Measurements from ENCODE around the gene EIPR1.
"Not testable (repeated sequence)": the region's sequence is repeated elsewhere in the genome, so short reads cannot be mapped to it uniquely, and the experiment has no call there.

EIPR1 gene

DNA sequence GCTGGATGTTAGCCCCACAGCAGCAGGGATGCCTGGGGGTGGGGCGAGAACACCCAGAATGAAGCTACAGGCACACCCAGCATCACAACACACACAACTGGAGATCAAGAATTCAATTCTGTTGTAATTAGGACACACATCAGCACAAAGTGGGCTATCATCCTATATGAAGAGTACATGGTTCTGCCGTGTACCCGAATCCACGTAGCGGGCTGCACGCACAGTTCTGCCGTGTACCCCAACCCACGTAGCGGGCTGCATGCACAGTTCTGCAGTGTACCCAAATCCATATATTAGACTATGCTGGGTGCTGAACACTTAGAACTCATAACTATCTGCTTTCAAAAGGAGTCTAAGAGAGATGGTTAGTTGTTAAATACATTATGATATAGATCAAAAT lies 86.5 kb downstream of the EIPR1 start:
- H3K9ac ChIP-seq (ENCODE audit: insufficient read length, low read depth) = no peak overlapping the region
- no peak overlapping the region for H3K4me3 ChIP-seq (ENCODE audit: insufficient read length, low read depth)
- no peak for TF ChIP-seq YY1 (IDR thresholded peaks at IDR 0.05; ENCODE audit: insufficient read depth, insufficient read length)
- no peak for TF ChIP-seq ZNF274 (IDR thresholded peaks at IDR 0.05; ENCODE audit: low read depth, low read length)
- TF ChIP-seq SUZ12 (IDR thresholded peaks at IDR 0.05; ENCODE audit: extremely low read depth, insufficient read depth, insufficient read length) = no peak
- DNase-seq (ENCODE audit: low read depth, low spot score) = no peak
- no peaks in the 10 kb centered on the region for H3K27me3 ChIP-seq (ENCODE audit: insufficient read depth, insufficient read length)
- H3K4me1 ChIP-seq (ENCODE audit: insufficient read depth, insufficient read length) = peaks cover 3% of the 10 kb centered on the region
- H3K36me3 ChIP-seq (ENCODE audit: insufficient read depth, insufficient read length, low read length) = peaks cover 2% of the 10 kb centered on the region
- H3K9me3 ChIP-seq (ENCODE audit: insufficient read depth, low read length) = no peaks in the 10 kb centered on the region

DNA sequence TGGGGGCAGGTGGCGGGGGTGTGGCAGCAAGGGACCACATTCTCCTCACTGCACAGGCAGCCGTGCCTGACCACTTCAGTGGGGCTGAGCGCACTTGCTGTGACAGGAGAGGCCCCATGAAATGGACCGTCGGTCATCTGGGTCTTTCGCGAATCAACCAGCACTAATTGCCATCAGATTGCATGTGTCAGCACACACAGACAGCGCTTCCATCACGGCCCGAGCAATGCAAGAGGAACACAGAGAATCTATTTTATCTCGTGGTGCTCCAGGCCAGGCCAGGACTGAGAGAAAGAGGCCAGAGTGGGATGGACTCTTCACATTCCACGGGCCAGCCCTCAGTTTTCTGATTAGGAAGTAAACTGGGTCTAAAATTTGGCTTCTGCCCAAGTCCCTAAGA lies 87.0 kb downstream of the EIPR1 start:
- Histone ChIP-seq H3K36me3 (ENCODE audit: insufficient read depth, insufficient read length, low read length) (peaks cover 2% of the 10 kb centered on the region), H3K9ac (ENCODE audit: insufficient read length, low read depth) (no peak overlapping the region), H3K4me1 (ENCODE audit: insufficient read depth, insufficient read length) (peaks cover 3% of the 10 kb centered on the region), H3K27me3 (ENCODE audit: insufficient read depth, insufficient read length) (no peaks in the 10 kb centered on the region), H3K4me3 (ENCODE audit: insufficient read length, low read depth) (no peak overlapping the region), H3K9me3 (ENCODE audit: insufficient read depth, low read length) (no peaks in the 10 kb centered on the region)
- no peak for DNase-seq (ENCODE audit: low read depth, low spot score)
- TF ChIP-seq ZNF274 (IDR thresholded peaks at IDR 0.05; ENCODE audit: low read depth, low read length) (no peak), YY1 (IDR thresholded peaks at IDR 0.05; ENCODE audit: insufficient read depth, insufficient read length) (no peak), SUZ12 (IDR thresholded peaks at IDR 0.05; ENCODE audit: extremely low read depth, insufficient read depth, insufficient read length) (no peak)

GRCh38 chr2:3289971-3290370 lies 87.6 kb downstream of the EIPR1 start:
- Histone ChIP-seq H3K9ac (ENCODE audit: insufficient read length, low read depth) (no peak overlapping the region), H3K9me3 (ENCODE audit: insufficient read depth, low read length) (no peaks in the 10 kb centered on the region), H3K36me3 (ENCODE audit: insufficient read depth, insufficient read length, low read length) (peaks cover 2% of the 10 kb centered on the region), H3K27me3 (ENCODE audit: insufficient read depth, insufficient read length) (no peaks in the 10 kb centered on the region), H3K4me1 (ENCODE audit: insufficient read depth, insufficient read length) (peaks cover 3% of the 10 kb centered on the region), H3K4me3 (ENCODE audit: insufficient read length, low read depth) (no peak overlapping the region)
- DNase-seq (ENCODE audit: low read depth, low spot score) = no peak
- TF ChIP-seq YY1 (IDR thresholded peaks at IDR 0.05; ENCODE audit: insufficient read depth, insufficient read length) (no peak), SUZ12 (IDR thresholded peaks at IDR 0.05; ENCODE audit: extremely low read depth, insufficient read depth, insufficient read length) (no peak)

DNA sequence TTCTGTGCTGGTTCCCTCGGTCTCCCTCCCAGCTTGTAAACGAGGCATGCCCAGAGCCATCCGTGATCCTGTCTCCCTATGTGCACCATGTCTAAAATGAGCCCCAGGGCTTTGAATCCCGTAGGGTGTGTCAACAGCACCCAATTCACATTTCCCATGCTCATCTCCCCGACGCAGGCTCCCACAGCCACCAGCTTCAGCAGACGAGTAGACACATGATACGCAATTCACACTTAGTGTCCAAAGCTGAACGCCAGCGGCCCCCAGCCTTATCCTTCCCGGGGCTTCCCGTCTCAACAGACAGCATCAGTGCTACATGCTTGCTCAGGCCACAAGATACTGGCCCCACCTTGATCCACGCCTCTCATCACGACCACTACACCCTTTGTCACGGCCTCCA lies 88.1 kb downstream of the EIPR1 start:
- H3K36me3 ChIP-seq (ENCODE audit: insufficient read depth, insufficient read length, low read length) = peaks cover 2% of the 10 kb centered on the region
- no peak overlapping the region for H3K4me3 ChIP-seq (ENCODE audit: insufficient read length, low read depth)
- TF ChIP-seq YY1 (IDR thresholded peaks at IDR 0.05; ENCODE audit: insufficient read depth, insufficient read length) = no peak
- no peak for TF ChIP-seq ZNF274 (IDR thresholded peaks at IDR 0.05; ENCODE audit: low read depth, low read length)
- no peak for TF ChIP-seq SUZ12 (IDR thresholded peaks at IDR 0.05; ENCODE audit: extremely low read depth, insufficient read depth, insufficient read length)
- no peaks in the 10 kb centered on the region for H3K9me3 ChIP-seq (ENCODE audit: insufficient read depth, low read length)
- no peak for DNase-seq (ENCODE audit: low read depth, low spot score)
- H3K9ac ChIP-seq (ENCODE audit: insufficient read length, low read depth) = no peak overlapping the region
- H3K4me1 ChIP-seq (ENCODE audit: insufficient read depth, insufficient read length) = peaks cover 3% of the 10 kb centered on the region
- no peaks in the 10 kb centered on the region for H3K27me3 ChIP-seq (ENCODE audit: insufficient read depth, insufficient read length)

GRCh38 chr2:3289171-3289515 lies 88.5 kb downstream of the EIPR1 start:
- Histone ChIP-seq H3K9ac (ENCODE audit: insufficient read length, low read depth) (no peak overlapping the region), H3K36me3 (ENCODE audit: insufficient read depth, insufficient read length, low read length) (peaks cover 2% of the 10 kb centered on the region), H3K9me3 (ENCODE audit: insufficient read depth, low read length) (no peaks in the 10 kb centered on the region), H3K4me1 (ENCODE audit: insufficient read depth, insufficient read length) (peaks cover 3% of the 10 kb centered on the region), H3K27me3 (ENCODE audit: insufficient read depth, insufficient read length) (no peaks in the 10 kb centered on the region), H3K4me3 (ENCODE audit: insufficient read length, low read depth) (no peak overlapping the region)
- DNase-seq (ENCODE audit: low read depth, low spot score) = no peak
- no peak for TF ChIP-seq ZNF274 (IDR thresholded peaks at IDR 0.05; ENCODE audit: low read depth, low read length)

DNA sequence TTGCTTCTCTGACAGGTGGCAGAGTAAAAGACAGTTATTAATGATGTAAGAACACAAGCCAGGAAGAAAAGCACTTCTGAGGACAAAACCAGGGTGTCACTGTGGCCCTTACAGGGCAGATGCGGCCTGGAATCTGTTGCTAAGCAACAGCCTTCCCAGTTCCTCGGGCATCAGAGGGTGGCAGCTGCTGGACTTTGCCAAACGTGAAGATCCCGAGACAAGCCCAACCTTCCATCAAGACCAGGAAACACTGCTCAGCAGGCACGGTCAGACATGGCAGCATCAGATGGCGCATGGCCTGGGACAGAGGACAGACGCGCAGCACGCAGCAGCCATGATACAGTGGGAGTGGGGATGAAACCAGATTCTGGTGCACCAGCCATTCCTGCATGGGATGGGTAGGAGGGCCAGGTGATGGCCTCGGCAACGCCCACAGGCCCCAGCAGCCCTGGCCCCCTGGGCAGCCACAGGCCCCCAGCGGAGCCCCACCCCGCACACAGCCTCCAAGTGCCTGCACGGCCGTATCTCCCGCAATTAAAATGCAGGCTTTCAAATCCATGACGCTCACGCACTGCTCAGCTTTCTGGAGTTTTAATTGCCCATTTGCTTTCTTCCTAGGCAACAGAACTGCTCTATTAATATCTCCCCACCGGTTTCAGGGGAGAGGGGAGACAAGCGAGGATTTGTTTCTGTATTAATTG lies 89.0 kb downstream of the EIPR1 start:
- no peak overlapping the region for H3K9ac ChIP-seq (ENCODE audit: insufficient read length, low read depth)
- no peak for TF ChIP-seq SUZ12 (IDR thresholded peaks at IDR 0.05; ENCODE audit: extremely low read depth, insufficient read depth, insufficient read length)
- TF ChIP-seq ZNF274 (IDR thresholded peaks at IDR 0.05; ENCODE audit: low read depth, low read length) = no peak
- TF ChIP-seq YY1 (IDR thresholded peaks at IDR 0.05; ENCODE audit: insufficient read depth, insufficient read length) = no peak
- no peaks in the 10 kb centered on the region for H3K27me3 ChIP-seq (ENCODE audit: insufficient read depth, insufficient read length)
- no peak overlapping the region for H3K4me3 ChIP-seq (ENCODE audit: insufficient read length, low read depth)
- DNase-seq (ENCODE audit: low read depth, low spot score) = no peak
- no peaks in the 10 kb centered on the region for H3K9me3 ChIP-seq (ENCODE audit: insufficient read depth, low read length)
- peaks cover 2% of the 10 kb centered on the region for H3K36me3 ChIP-seq (ENCODE audit: insufficient read depth, insufficient read length, low read length)
- H3K4me1 ChIP-seq (ENCODE audit: insufficient read depth, insufficient read length) = peaks cover 3% of the 10 kb centered on the region

DNA sequence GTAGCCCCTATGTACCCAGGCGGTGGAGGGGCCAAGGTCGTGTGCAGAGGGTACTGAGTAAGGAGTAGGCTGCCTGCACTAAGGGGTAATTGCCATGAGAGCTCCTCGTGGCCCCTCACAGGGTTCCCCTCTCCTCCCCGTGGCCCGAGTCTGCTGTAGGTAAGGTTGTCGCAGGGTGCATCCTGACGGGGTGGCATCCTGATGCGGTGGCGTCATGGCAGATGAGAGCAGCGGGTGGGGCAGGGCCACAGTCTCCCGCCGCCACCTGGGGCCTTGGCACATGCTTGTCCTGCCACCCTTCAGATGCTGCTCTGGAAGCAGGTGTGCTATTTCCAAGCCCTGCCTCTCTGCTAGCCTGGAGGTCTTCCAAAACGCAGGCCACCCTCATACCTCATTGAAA lies 89.7 kb downstream of the EIPR1 start:
- Histone ChIP-seq H3K27me3 (ENCODE audit: insufficient read depth, insufficient read length) (no peaks in the 10 kb centered on the region), H3K9ac (ENCODE audit: insufficient read length, low read depth) (no peak overlapping the region), H3K4me1 (ENCODE audit: insufficient read depth, insufficient read length) (peaks cover 3% of the 10 kb centered on the region), H3K9me3 (ENCODE audit: insufficient read depth, low read length) (no peaks in the 10 kb centered on the region), H3K36me3 (ENCODE audit: insufficient read depth, insufficient read length, low read length) (peaks cover 2% of the 10 kb centered on the region), H3K4me3 (ENCODE audit: insufficient read length, low read depth) (no peak overlapping the region)
- no peak for DNase-seq (ENCODE audit: low read depth, low spot score)
- TF ChIP-seq ZNF274 (IDR thresholded peaks at IDR 0.05; ENCODE audit: low read depth, low read length) (no peak), YY1 (IDR thresholded peaks at IDR 0.05; ENCODE audit: insufficient read depth, insufficient read length) (no peak), SUZ12 (IDR thresholded peaks at IDR 0.05; ENCODE audit: extremely low read depth, insufficient read depth, insufficient read length) (no peak)

GRCh38 chr2:3286646-3287036 lies 91.0 kb downstream of the EIPR1 start:
- H3K9me3 ChIP-seq (ENCODE audit: insufficient read depth, low read length); H3K4me1 ChIP-seq (ENCODE audit: insufficient read depth, insufficient read length); H3K36me3 ChIP-seq (ENCODE audit: insufficient read depth, insufficient read length, low read length); DNase-seq (ENCODE audit: low read depth, low spot score); H3K4me3 ChIP-seq (ENCODE audit: insufficient read length, low read depth); H3K27me3 ChIP-seq (ENCODE audit: insufficient read depth, insufficient read length); H3K9ac ChIP-seq (ENCODE audit: insufficient read length, low read depth): not testable (repeated sequence)
